Endothelial cell of umbilical vein (primary cell): ENCODE measurements around the gene CLCA1. TPM values are rescaled to one million over a fixed set of nuclear protein-coding genes. Genes with fewer than 3 reads are reported as not detected.

Source experiments
- BruUV-seq: library from RNA; stranded (reverse); fragments of 400-500 nt; replicated peaks from 2 replicates; lab custom pipeline; 2021; lab: Mats Ljungman, UMichigan
- CTCF ChIA-PET: fragments of 300-600, 350-600 bp; sonication (Branson Sonifier 250); formaldehyde crosslinking; loops from one replicate; lab custom pipeline; 2021; ENCODE audit warnings: antibody characterized with exemption, inconsistent platforms; lab: Charles Lee
- POLR2A ChIA-PET: fragments of 300-600, 350-600 bp; sonication (Branson Sonifier 250); formaldehyde crosslinking; loops from one replicate; lab custom pipeline; 2021; ENCODE audit warnings: antibody characterized with exemption, inconsistent platforms; lab: Charles Lee
- DNase-seq: peaks from one replicate; pipeline ENCODE4 v3.0.0-alpha.2; 2011; ENCODE audit warnings: low read depth, low spot score
- FAIRE-seq: peaks from 2 replicates; lab custom pipeline; 2011; peaks lifted over from hg19 to GRCh38; lab: Jason Lieb, UNC
- H2AFZ ChIP-seq: 2 replicates; pipeline ENCODE4 v1.6.0; 2012; ENCODE audit warnings: low read depth, low read length, control low read depth, inconsistent platforms
- H3K27ac ChIP-seq: 2 replicates; pipeline ENCODE4 v1.5.1; 2011; ENCODE audit warnings: low read depth, mild to moderate bottlenecking, control low read depth, low read length, moderate library complexity; ENCODE audit not compliant: insufficient read depth
- H3K27me3 ChIP-seq, 2 experiments: 2 replicates each; pipeline versions ENCODE4 v1.6.0 to v1.6.1; 2011; ENCODE audit warnings: low read length in 2 of 2, mixed read lengths in 1 of 2; ENCODE audit not compliant: control insufficient read depth in 2 of 2, insufficient read depth in 2 of 2
- H3K36me3 ChIP-seq, 2 experiments: 2 replicates in 1 of 2; 3 replicates in 1 of 2; pipeline ENCODE4 v1.5.1; 2011; ENCODE audit warnings: low read length in 2 of 2, mild to moderate bottlenecking in 1 of 2, moderate library complexity in 1 of 2; ENCODE audit not compliant: control insufficient read depth in 2 of 2, insufficient read depth in 2 of 2; ENCODE audit errors: extremely low read depth in 1 of 2
- H3K4me1 ChIP-seq: 3 replicates; pipeline ENCODE4 v1.5.1; 2011; ENCODE audit warnings: mild to moderate bottlenecking, low read length; ENCODE audit not compliant: control insufficient read depth, insufficient read depth; ENCODE audit errors: extremely low read depth
- H3K4me2 ChIP-seq: 2 replicates; pipeline ENCODE4 v1.6.1; 2011; ENCODE audit warnings: low read length, control low read depth, mixed read lengths; ENCODE audit not compliant: insufficient read depth
- H3K4me3 ChIP-seq, 3 experiments: fragments of 200-600 bp in 1 of 3; sonication (generic), shearing (Covaris generic) in 1 of 3; replicated peaks in 1 of 3; 2 replicates each; pipeline ENCODE4 v1.5.1; 2011 to 2016; ENCODE audit warnings: control low read depth in 3 of 3, low read length in 3 of 3, mild to moderate bottlenecking in 2 of 3, inconsistent platforms in 1 of 3, low read depth in 1 of 3, moderate library complexity in 1 of 3; ENCODE audit not compliant: insufficient read depth in 1 of 3
- H3K79me2 ChIP-seq: 2 replicates; pipeline ENCODE4 v1.6.0; 2012; ENCODE audit warnings: low read length, inconsistent platforms; ENCODE audit not compliant: control insufficient read depth, insufficient read depth
- H3K9ac ChIP-seq: replicated peaks from 2 replicates; pipeline ENCODE3; 2011; ENCODE audit warnings: low read length, control low read depth; ENCODE audit not compliant: insufficient read depth; ENCODE audit errors: extremely low read depth
- H3K9me1 ChIP-seq: replicated peaks from 3 replicates; pipeline ENCODE4 v1.6.0; 2011; ENCODE audit warnings: mild to moderate bottlenecking, low read length; ENCODE audit not compliant: control insufficient read depth, insufficient read depth; ENCODE audit errors: extremely low read depth
- H3K9me3 ChIP-seq: replicated peaks from 2 replicates; pipeline ENCODE4 v1.5.1; 2012; ENCODE audit warnings: low read length, inconsistent platforms; ENCODE audit not compliant: control insufficient read depth, insufficient read depth
- H4K20me1 ChIP-seq: replicated peaks from 2 replicates; pipeline ENCODE3; 2011; ENCODE audit warnings: mild to moderate bottlenecking, low read length; ENCODE audit not compliant: control insufficient read depth, insufficient read depth; ENCODE audit errors: extremely low read depth
- FOS ChIP-seq: IDR thresholded peaks from 2 replicates; pipeline ENCODE4 v1.6.1; 2011; ENCODE audit warnings: mild to moderate bottlenecking, low read length, moderate library complexity, borderline replicate concordance; ENCODE audit not compliant: insufficient read depth
- GATA2 ChIP-seq: IDR thresholded peaks from 2 replicates; pipeline ENCODE4 v1.7.0; 2011; ENCODE audit warnings: low read depth, mild to moderate bottlenecking, moderate library complexity, mixed read lengths, low read length; ENCODE audit not compliant: insufficient read length, insufficient read depth
- MYC ChIP-seq: IDR thresholded peaks from one replicate; pipeline ENCODE4 v1.6.1; 2011; ENCODE audit warnings: mild to moderate bottlenecking, low read depth, low read length
- dilution Hi-C: fragments of 300-500 bp; cut with MboI; formaldehyde crosslinking; loops from one replicate; pipeline ENCODE4 v1.15.0; 2019; ENCODE audit warnings: low sequenced_read_pairs; ENCODE audit not compliant: extremely low pct_ligation_motif_present
- intact Hi-C: fragments of 100-400 bp; cut with micrococcal nuclease; formaldehyde crosslinking; loops from one replicate; pipeline ENCODE4 v1.10.0; 2022
- polyA plus RNA-seq, 4 experiments: library from polyadenylated mRNA; depleted of rRNA in 3 of 4; stranded (reverse) in 3 of 4; unstranded in 1 of 4; fragments of >200 nt; gene quantifications; 2 replicates each; pipeline versions ENCODE4 v1.2.1 to v1.2.3, GENCODE V29; 2011 to 2012; ENCODE audit warnings: missing spikeins in 1 of 4
- total RNA-seq: library from RNA; stranded (reverse); gene quantifications from 2 replicates; pipeline ENCODE4 v1.2.3, GENCODE V29; 2021
- TF ChIP-seq, protein P1 (sequence below), 2 donors: IDR thresholded peaks; 1 replicate in 1 of 2; 2 replicates in 1 of 2; pipeline ENCODE4 v1.5.1; 2011; ENCODE audit warnings: low read length in 2 of 2, mild to moderate bottlenecking in 2 of 2, moderate library complexity in 2 of 2, control low read depth in 1 of 2, inconsistent platforms in 1 of 2, low read depth in 1 of 2; ENCODE audit not compliant: insufficient read depth in 1 of 2; ENCODE audit errors: extremely low read depth in 1 of 2
- TF ChIP-seq, protein P2 (sequence below): IDR thresholded peaks from 2 replicates; pipeline ENCODE4 v1.6.1; 2011; ENCODE audit not compliant: insufficient read depth, insufficient read length

Gene CLCA1
- total and polyA plus RNA-seq, 2 donors (not counting 3 experiments of a cell fraction or from before 2014, with no cell fraction given): not detected

DNA sequence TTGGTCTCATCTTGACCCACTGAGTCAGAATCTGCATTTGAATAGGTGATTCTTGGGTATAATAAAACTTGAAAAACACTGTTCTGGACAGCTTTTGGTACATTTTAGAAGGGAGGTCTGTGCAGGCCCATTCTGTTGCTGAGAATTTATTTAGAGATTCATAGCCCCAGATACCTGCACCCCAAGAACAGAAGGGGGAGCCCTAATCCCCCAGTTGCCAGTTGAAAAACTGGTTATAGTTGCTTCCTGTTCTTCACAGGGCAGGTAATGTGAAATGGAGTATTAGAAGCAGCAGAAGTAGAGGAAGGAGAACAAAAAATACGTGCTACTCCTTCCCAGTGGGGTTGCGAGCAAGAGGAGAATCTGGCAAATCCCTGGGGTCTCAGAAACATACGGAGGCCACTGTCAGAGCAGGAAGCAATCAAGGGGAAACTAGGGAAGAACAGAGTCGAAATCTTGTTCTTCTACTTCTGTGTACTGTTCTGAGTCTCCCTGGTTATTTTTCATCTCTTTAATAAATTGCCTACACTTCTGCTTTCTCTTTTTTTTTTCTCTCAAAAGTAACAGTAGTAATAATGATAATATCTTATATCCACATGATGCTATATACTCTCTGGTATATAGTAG is 49.3 kb upstream of the CLCA1 start:
- Histone ChIP-seq H3K9me3 (no peaks in the 10 kb centered on the region), H4K20me1 (no peaks in the 10 kb centered on the region), H3K4me2 (no peak overlapping the region), H2AFZ (no peak overlapping the region), H3K4me1 (peaks cover 4% of the 10 kb centered on the region), H3K4me3 (no peak overlapping the region), H3K9ac (no peak overlapping the region), H3K79me2 (no peaks in the 10 kb centered on the region), H3K27ac (no peak overlapping the region), H3K27me3 (no peaks in the 10 kb centered on the region), H3K9me1 (no peaks in the 10 kb centered on the region), H3K36me3 (no peaks in the 10 kb centered on the region)
- dilution Hi-C loops (no loop called here), intact Hi-C loops (loop anchor here (1.0 to 2.0 kb wide), 2 partner anchors 82 to 89 kb away; no protein-coding TSS in a partner anchor)
- ChIA-PET POLR2A (no interaction called here), CTCF (no interaction called here)
- DNase-seq (no peak), FAIRE-seq (no peak)
- BruUV-seq: no TSS peak
- TF ChIP-seq MYC: no peak
- TF ChIP-seq GATA2: no peak
- TF ChIP-seq, protein P1, sequence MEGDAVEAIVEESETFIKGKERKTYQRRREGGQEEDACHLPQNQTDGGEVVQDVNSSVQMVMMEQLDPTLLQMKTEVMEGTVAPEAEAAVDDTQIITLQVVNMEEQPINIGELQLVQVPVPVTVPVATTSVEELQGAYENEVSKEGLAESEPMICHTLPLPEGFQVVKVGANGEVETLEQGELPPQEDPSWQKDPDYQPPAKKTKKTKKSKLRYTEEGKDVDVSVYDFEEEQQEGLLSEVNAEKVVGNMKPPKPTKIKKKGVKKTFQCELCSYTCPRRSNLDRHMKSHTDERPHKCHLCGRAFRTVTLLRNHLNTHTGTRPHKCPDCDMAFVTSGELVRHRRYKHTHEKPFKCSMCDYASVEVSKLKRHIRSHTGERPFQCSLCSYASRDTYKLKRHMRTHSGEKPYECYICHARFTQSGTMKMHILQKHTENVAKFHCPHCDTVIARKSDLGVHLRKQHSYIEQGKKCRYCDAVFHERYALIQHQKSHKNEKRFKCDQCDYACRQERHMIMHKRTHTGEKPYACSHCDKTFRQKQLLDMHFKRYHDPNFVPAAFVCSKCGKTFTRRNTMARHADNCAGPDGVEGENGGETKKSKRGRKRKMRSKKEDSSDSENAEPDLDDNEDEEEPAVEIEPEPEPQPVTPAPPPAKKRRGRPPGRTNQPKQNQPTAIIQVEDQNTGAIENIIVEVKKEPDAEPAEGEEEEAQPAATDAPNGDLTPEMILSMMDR (IDR thresholded peaks at IDR 0.05; ENCODE audit: extremely low read depth in 1 of 2, insufficient read depth in 1 of 2, low read depth in 1 of 2, low read length in 2 of 2): peak; percentile 6 to 35
- TF ChIP-seq, protein P2, sequence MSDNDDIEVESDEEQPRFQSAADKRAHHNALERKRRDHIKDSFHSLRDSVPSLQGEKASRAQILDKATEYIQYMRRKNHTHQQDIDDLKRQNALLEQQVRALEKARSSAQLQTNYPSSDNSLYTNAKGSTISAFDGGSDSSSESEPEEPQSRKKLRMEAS: no peak
- TF ChIP-seq FOS: no peak
